Heart left ventricle (tissue), 16 donors: ENCODE data around the gene F7. TPM values are rescaled to one million over a fixed set of nuclear protein-coding genes. Genes with fewer than 3 reads are reported as not detected.
"Not testable (repeated sequence)": the region's sequence is repeated elsewhere in the genome, so short reads cannot be mapped to it uniquely, and the experiment has no call there.

Experiments
- ATAC-seq, 4 donors: fragments of 200-7000 bp; cut with Tn5 transposase; one replicate each; pipeline ENCODE4 v1.9.1; 2020 to 2022; ENCODE audit warnings: moderate library complexity in 4 of 4, mild to moderate bottlenecking in 3 of 4, moderate number of reproducible peaks in 1 of 4
- DNase-seq, 5 donors: peaks; one replicate each; pipeline ENCODE4 v3.0.0-alpha.2; 2020
- H3K27ac ChIP-seq, 12 donors: fragments of 200-600 bp; sonication (generic) in 4 of 12; one replicate each; pipeline versions ENCODE4 v1.5.0 to v1.8.0; 2016 to 2022; ENCODE audit warnings: mild to moderate bottlenecking in 2 of 12
- H3K27me3 ChIP-seq, 9 donors: fragments of 200-600 bp; sonication (generic) in 2 of 9; one replicate each; pipeline versions ENCODE4 v1.5.1 to v1.8.0; 2016 to 2022; ENCODE audit warnings: mild to moderate bottlenecking in 3 of 9
- H3K36me3 ChIP-seq, 9 donors: fragments of 200-600 bp; sonication (generic) in 2 of 9; one replicate each; pipeline versions ENCODE4 v1.5.0 to v1.8.0; 2018 to 2022; ENCODE audit warnings: mild to moderate bottlenecking in 2 of 9
- H3K4me1 ChIP-seq, 12 donors: fragments of 200-600 bp; sonication (generic) in 4 of 12; one replicate each; pipeline versions ENCODE4 v1.5.0 to v1.8.0; 2016 to 2022; ENCODE audit warnings: mild to moderate bottlenecking in 3 of 12
- H3K4me3 ChIP-seq, 12 donors: fragments of 200-600 bp; sonication (generic) in 4 of 12; one replicate each; pipeline versions ENCODE4 v1.5.0 to v1.8.0; 2017 to 2022; ENCODE audit warnings: mild to moderate bottlenecking in 9 of 12, moderate library complexity in 4 of 12
- H3K9me3 ChIP-seq, 12 donors: fragments of 200-600 bp; sonication (generic) in 4 of 12; one replicate each; pipeline versions ENCODE4 v1.5.0 to v1.8.0; 2016 to 2022; ENCODE audit warnings: mild to moderate bottlenecking in 1 of 12
- POLR2A ChIP-seq, 2 donors: fragments of 450-650 bp; IDR thresholded peaks; one replicate each; pipeline ENCODE4 v1.6.1; 2017; ENCODE audit warnings: antibody characterized with exemption in 2 of 2, mild to moderate bottlenecking in 2 of 2, moderate library complexity in 2 of 2
- WGBS, 4 donors: extraction: QIAGEN DNeasy Blood & Tissue Kit in 2 of 4; methylation state at CpG; one replicate each; pipeline versions ENCODE4 v1.1.5 to v1.1.7; 2013 to 2018; 5-methylcytosine and 5-hydroxymethylcytosine counted together
- intact Hi-C, 10 donors: fragments of 100-400 bp; cut with DNase I; formaldehyde crosslinking; loops; one replicate each; pipeline versions ENCODE4 v1.11.1 to v1.14.2; 2022
- polyA plus RNA-seq, 2 donors: library from polyadenylated mRNA; stranded (reverse); fragments of 200-250 nt; gene quantifications; one replicate each; pipeline ENCODE4 v1.2.3, GENCODE V29; 2013
- total RNA-seq, 9 donors: library from RNA; depleted of rRNA in 2 of 9; stranded (reverse); fragments of >200 nt in 2 of 9; fragmentation: NEBNext Ultra II Directional in 3 of 9; extraction: Animal tissue kit (Norgen Biotek cat#: 25700) in 3 of 9; gene quantifications; one replicate each; pipeline versions ENCODE4 v1.1.0 to v1.2.4, GENCODE V29; 2016 to 2023
- TF ChIP-seq, protein P1 (sequence below), 12 donors: fragments of 200-600 bp; sonication (generic) in 4 of 12; IDR thresholded peaks; one replicate each; pipeline versions ENCODE4 v1.5.0 to v1.8.0; 2018 to 2022; ENCODE audit warnings: antibody characterized with exemption in 12 of 12, mild to moderate bottlenecking in 5 of 12
- donor health status: ischemic (EF 13 %, LVEDD 7.1; RV severe dilation, severe dysfunction).
- donor health status: healthy with polysubstance abuse.
- donor health status: DM: no; HTN: yes; CAD: no.
- donor health status: DM: no; HTN: no; CAD: no.
- donor health status: ischemic (EF 25% LVEDD 6.9; RV normal size, moderate dysfunction).
- donor health status: ischemic (EF 25% LVEDD 5.7; RV mildly dilated, moderate dysfunction).
- donor health status: healthy.
- donor health status: DM: yes; HTN: yes; CAD: no.
- donor health status: ischemic (EF 35%, LVEDD 5.7; RV mildly dilated, moderate dysfunction).
- donor health status: nonischemic (EF 11% LVEDD 7.7; RV severe dilation, severe dysfunction).
- donor health status: DM: yes; HTN: yes; CAD: no.
- donor health status: PGD.
- donor health status: ischemic (EF 29% LVEDD 5.4; RV normal size, mild dysfunction).
- donor health status: nonischemic (EF 23%, LVEDD 6.1; RV moderate dilation, normal function).

The F7 gene
- total and polyA plus RNA-seq, 11 donors, result 0.01 to 0.41 (median 0.13) TPM; not detected in 7

DNA sequence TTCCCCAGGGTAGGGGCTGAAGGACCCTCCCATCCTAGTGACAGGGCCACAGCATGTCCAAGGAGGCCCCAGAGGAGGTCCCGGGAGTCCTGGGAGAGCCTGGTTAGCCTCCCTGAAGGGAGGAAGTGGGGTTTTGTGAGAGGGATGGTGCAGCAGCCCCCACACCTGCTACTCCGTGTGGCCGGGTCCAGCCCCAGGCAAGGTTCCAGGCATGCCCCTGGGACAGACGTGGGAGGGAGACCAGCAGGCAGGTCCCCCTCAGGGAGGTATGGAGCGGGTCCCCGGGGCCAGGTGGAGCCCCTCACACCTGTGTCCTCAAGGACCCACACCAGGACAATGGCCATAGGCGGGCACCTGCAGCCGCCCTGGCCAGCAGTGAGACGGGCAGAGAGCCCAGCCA is 1.9 kb upstream of the F7 start:
- DNase-seq (peak in 1 of 5 donors; percentile 48), ATAC-seq (peak in 3 of 4 donors; percentile 8 to 42 (median 20))
- H3K9me3 ChIP-seq, result no peaks in the 10 kb centered on the region
- no peaks in the 10 kb centered on the region for H3K27me3 ChIP-seq
- peaks cover 0 to 2% (median 0%) of the 10 kb centered on the region in 9 donors for H3K36me3 ChIP-seq
- H3K27ac ChIP-seq, result no peak overlapping the region
- intact Hi-C loops, result no loop called here
- no peaks in the 10 kb centered on the region for H3K4me1 ChIP-seq
- 70 to 90% (median 75%) methylated on average over 1 to 9 of the region's 9 CpGs for WGBS, 4 donors
- no peak overlapping the region for H3K4me3 ChIP-seq
- no peak for TF ChIP-seq POLR2A (IDR thresholded peaks at IDR 0.05)
- TF ChIP-seq, protein P1, sequence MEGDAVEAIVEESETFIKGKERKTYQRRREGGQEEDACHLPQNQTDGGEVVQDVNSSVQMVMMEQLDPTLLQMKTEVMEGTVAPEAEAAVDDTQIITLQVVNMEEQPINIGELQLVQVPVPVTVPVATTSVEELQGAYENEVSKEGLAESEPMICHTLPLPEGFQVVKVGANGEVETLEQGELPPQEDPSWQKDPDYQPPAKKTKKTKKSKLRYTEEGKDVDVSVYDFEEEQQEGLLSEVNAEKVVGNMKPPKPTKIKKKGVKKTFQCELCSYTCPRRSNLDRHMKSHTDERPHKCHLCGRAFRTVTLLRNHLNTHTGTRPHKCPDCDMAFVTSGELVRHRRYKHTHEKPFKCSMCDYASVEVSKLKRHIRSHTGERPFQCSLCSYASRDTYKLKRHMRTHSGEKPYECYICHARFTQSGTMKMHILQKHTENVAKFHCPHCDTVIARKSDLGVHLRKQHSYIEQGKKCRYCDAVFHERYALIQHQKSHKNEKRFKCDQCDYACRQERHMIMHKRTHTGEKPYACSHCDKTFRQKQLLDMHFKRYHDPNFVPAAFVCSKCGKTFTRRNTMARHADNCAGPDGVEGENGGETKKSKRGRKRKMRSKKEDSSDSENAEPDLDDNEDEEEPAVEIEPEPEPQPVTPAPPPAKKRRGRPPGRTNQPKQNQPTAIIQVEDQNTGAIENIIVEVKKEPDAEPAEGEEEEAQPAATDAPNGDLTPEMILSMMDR (IDR thresholded peaks at IDR 0.05), result no peak

DNA sequence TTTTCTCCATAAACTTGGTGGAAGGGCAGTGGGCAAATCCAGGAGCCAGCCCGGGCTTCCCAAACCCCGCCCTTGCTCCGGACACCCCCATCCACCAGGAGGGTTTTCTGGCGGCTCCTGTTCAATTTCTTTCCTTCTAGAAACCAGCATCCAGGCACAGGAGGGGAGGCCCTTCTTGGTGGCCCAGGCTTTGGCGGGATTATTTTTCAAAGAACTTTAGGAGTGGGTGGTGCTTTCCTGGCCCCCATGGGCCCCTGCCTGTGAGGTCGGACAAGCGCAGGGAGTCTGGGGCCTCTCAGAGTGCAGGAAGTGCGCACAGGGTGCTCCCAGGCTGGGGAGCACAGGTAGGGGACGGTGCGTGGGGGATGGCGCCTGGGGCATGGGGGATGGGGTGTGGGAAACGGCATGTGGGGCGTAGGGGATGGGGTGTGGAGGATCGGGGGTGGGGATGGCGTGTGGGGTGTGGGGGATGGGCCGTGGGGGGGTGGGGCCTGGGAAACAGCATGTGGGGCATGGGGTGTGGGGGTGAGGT is 396 bp downstream of the F7 start:
- ATAC-seq (no peak), DNase-seq (peak in 1 of 5 donors; percentile 34)
- Histone ChIP-seq H3K27ac (no peak overlapping the region), H3K4me1 (peaks cover 0 to 18% (median 12%) of the 10 kb centered on the region in 12 donors), H3K27me3 (peaks cover 4 to 20% (median 19%) of the 10 kb centered on the region in 9 donors), H3K9me3 (no peaks in the 10 kb centered on the region), H3K4me3 (no peak overlapping the region), H3K36me3 (no peaks in the 10 kb centered on the region)
- WGBS, 4 donors, result 53 to 76% (median 63%) methylated on average over 8 to 16 of the region's 16 CpGs
- no peak for TF ChIP-seq POLR2A (IDR thresholded peaks at IDR 0.05)
- TF ChIP-seq, protein P1 (IDR thresholded peaks at IDR 0.05), result no peak
- intact Hi-C loops, result no loop called here

DNA sequence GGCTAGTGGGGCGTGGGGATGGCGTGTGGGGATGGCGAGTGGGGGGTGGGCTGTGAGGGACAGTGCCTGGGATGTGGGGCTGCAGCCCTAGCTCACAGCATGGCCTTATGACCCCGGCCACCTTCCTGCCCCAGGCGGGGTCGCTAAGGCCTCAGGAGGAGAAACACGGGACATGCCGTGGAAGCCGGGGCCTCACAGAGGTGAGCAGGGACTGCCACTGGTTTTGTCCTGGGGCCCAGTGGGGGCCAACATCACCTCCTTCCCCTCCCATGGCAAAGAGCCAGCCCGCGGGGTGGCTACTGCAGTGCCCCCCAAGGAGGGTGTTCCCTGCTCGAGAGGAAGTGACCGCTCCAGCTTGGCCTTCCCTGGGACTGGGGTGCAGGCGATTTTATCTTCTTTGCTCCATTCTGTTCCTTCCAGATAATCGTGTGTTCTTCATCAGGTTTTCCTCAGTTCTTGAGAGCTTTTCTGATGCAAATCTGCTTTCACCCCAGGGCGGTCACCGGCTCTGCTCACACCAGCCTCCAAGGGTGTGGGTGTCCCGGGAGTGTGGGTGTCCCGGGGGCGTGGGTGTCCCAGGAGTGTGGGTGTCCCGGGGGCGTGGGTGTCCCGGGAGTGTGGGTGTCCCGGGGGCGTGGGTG is 1.2 kb downstream of the F7 start:
- Histone ChIP-seq H3K4me1 (peaks cover 0 to 18% (median 13%) of the 10 kb centered on the region in 12 donors), H3K4me3 (no peak overlapping the region), H3K27ac (no peak overlapping the region), H3K9me3 (no peaks in the 10 kb centered on the region), H3K27me3 (peaks cover 4 to 24% (median 21%) of the 10 kb centered on the region in 9 donors), H3K36me3 (no peaks in the 10 kb centered on the region)
- 68 to 74% (median 73%) methylated on average over 23 to 25 of the region's 25 CpGs for WGBS, 4 donors
- ATAC-seq (no peak), DNase-seq (peak in 2 of 5 donors; percentile 19 to 56)
- no peak for TF ChIP-seq POLR2A (IDR thresholded peaks at IDR 0.05)
- TF ChIP-seq, protein P1 (IDR thresholded peaks at IDR 0.05), result no peak
- intact Hi-C loops, result no loop called here

DNA sequence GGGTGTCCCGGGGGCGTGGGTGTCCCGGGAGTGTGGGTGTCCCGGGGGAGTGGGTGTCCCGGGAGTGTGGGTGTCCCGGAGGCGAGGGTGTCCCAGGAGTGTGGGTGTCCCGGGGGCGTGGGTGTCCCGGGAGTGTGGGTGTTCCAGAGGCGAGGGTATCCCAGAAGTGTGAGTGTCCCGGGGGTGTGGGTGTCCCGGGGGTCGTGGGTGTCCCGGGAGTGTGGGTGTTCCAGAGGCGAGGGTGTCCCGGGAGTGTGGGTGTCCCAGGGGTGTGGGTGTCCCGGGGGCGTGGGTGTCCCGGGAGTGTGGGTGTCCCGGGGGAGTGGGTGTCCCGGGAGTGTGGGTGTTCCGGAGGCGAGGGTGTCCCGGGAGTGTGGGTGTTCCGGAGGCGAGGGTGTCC is 2.9 kb downstream of the F7 start:
- 94 to 97% (median 95%) methylated on average over 9 to 27 of the region's 27 CpGs for WGBS, 4 donors
- Histone ChIP-seq H3K4me1 (peaks cover 0 to 18% (median 13%) of the 10 kb centered on the region in 12 donors), H3K27me3 (peaks cover 4 to 28% (median 21%) of the 10 kb centered on the region in 9 donors)
- ATAC-seq, H3K4me3 ChIP-seq, intact Hi-C loops, H3K27ac ChIP-seq, H3K36me3 ChIP-seq, H3K9me3 ChIP-seq: not testable (repeated sequence)
- peak in 2 of 5 donors; percentile 5 to 14 for DNase-seq
